HepG2 (cell line): ENCODE data around the gene ACBD6.

Experiments
- ATF4 ChIP-seq, 2 experiments: fragments of 450-650 bp in 1 of 2; sonication (generic) in 1 of 2; formaldehyde crosslinking; IDR thresholded peaks; 2 replicates each; pipeline versions ENCODE4 v1.5.0 to v1.8.0; 2020 to 2022; ENCODE audit warnings: mild to moderate bottlenecking in 1 of 2, missing genetic modification reagents in 1 of 2
- DPF2 ChIP-seq: sonication (generic); formaldehyde crosslinking; IDR thresholded peaks from 2 replicates; pipeline ENCODE4 v1.4.0; 2020; ENCODE audit warnings: mild to moderate bottlenecking, low read depth, missing genetic modification reagents, borderline replicate concordance
- FOXJ3 ChIP-seq: sonication (generic); formaldehyde crosslinking; IDR thresholded peaks from 2 replicates; pipeline ENCODE4 v1.4.0; 2020; ENCODE audit warnings: missing genetic modification reagents, mild to moderate bottlenecking, borderline replicate concordance
- POLR2AphosphoS5 ChIP-seq: IDR thresholded peaks from 2 replicates; pipeline ENCODE4 v1.6.1; 2012; ENCODE audit warnings: low read depth, low read length
- REST ChIP-seq, 2 experiments: IDR thresholded peaks; 2 replicates each; pipeline ENCODE4 v1.6.1; 2011 to 2012; ENCODE audit warnings: low read length in 2 of 2, borderline replicate concordance in 1 of 2, low read depth in 1 of 2, mild to moderate bottlenecking in 1 of 2, moderate library complexity in 1 of 2
- SPEN ChIP-seq: sonication (generic); formaldehyde crosslinking; IDR thresholded peaks from 2 replicates; pipeline ENCODE4 v1.5.1; 2020; ENCODE audit warnings: low read depth, mild to moderate bottlenecking, missing genetic modification reagents

DNA sequence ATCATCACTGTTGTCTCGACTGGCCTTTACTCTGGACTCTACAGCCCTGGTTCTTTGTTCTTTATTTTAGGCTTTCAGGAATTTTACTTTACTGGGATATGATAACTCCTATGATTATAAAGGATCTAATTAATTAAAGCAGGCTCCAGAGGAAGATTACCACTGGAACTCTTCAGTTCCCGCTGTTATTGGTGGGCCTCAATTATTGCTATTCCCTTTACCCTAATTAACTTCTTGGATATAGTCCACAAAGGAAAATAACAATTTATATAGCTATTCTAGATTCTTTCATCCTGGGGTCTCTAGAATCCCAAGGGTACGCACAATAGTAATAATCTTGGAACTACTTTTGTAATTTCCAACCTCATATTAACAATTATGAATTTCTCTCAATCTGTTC is 47.9 kb upstream of the ACBD6 start:
- no peak for TF ChIP-seq FOXJ3
- TF ChIP-seq ATF4 (CRISPR knock-in tag; IDR thresholded peaks at IDR 0.05), result no peak
- no peak for TF ChIP-seq SPEN
- no peak for TF ChIP-seq DPF2 (CRISPR knock-in tag)
- no peak for TF ChIP-seq REST (IDR thresholded peaks at IDR 0.05; ENCODE audit: borderline replicate concordance in 1 of 2, low read depth in 1 of 2, low read length in 2 of 2)
- TF ChIP-seq POLR2AphosphoS5, result no peak
